Mesenchymal stem cell (in vitro differentiated cells and primary cell): ENCODE data around the gene GUCY2F.

Experiments used
- DNase-seq: peaks from one replicate; pipeline ENCODE4 v3.0.0-alpha.2; 2013
- H2AFZ ChIP-seq: one replicate; pipeline ENCODE4 v1.6.1; 2013; ENCODE audit warnings: low read depth, mild to moderate bottlenecking, control low read depth, inconsistent platforms, low read length, moderate library complexity
- H2AK5ac ChIP-seq: 2 replicates; pipeline ENCODE4 v1.6.1; 2013; ENCODE audit warnings: low read length, moderate library complexity, mild to moderate bottlenecking, inconsistent platforms; ENCODE audit not compliant: severe bottlenecking
- H2BK120ac ChIP-seq: one replicate; pipeline ENCODE4 v1.6.1; 2013; ENCODE audit warnings: low read depth, mild to moderate bottlenecking, inconsistent platforms, low read length, moderate library complexity
- H2BK12ac ChIP-seq, 2 experiments: one replicate each; pipeline ENCODE4 v1.6.1; 2013; ENCODE audit warnings: inconsistent platforms in 2 of 2, low read length in 2 of 2, mild to moderate bottlenecking in 2 of 2, moderate library complexity in 2 of 2, control low read depth in 1 of 2
- H2BK15ac ChIP-seq: one replicate; pipeline ENCODE4 v1.6.1; 2013; ENCODE audit warnings: mild to moderate bottlenecking, low read depth, inconsistent platforms; ENCODE audit not compliant: poor library complexity, severe bottlenecking
- H2BK5ac ChIP-seq: 2 replicates; pipeline ENCODE4 v1.6.1; 2013; ENCODE audit warnings: low read depth, mild to moderate bottlenecking, low read length, control low read depth, inconsistent platforms; ENCODE audit not compliant: poor library complexity, severe bottlenecking
- H3K14ac ChIP-seq, 2 experiments: one replicate each; pipeline ENCODE4 v1.6.1; 2013; ENCODE audit warnings: inconsistent platforms in 2 of 2, low read length in 2 of 2, control low read depth in 1 of 2, mild to moderate bottlenecking in 1 of 2, moderate library complexity in 1 of 2
- H3K18ac ChIP-seq, 2 experiments: one replicate each; pipeline ENCODE4 v1.6.1; 2013; ENCODE audit warnings: inconsistent platforms in 2 of 2, low read length in 2 of 2, control low read depth in 1 of 2, low read depth in 1 of 2, mild to moderate bottlenecking in 1 of 2
- H3K23ac ChIP-seq, 2 experiments: one replicate each; pipeline ENCODE4 v1.6.1; 2013; ENCODE audit warnings: inconsistent platforms in 2 of 2, low read length in 2 of 2, mild to moderate bottlenecking in 2 of 2, moderate library complexity in 2 of 2, control low read depth in 1 of 2
- H3K27ac ChIP-seq: 2 replicates; pipeline ENCODE4 v1.5.1; 2013; ENCODE audit warnings: mild to moderate bottlenecking, moderate library complexity, low read length, control low read depth, inconsistent platforms; ENCODE audit not compliant: poor library complexity, severe bottlenecking
- H3K27me3 ChIP-seq, 2 experiments: 2 replicates each; pipeline versions ENCODE4 v1.6.1 to v1.7.0; 2013; ENCODE audit warnings: low read length in 2 of 2, mild to moderate bottlenecking in 2 of 2, moderate library complexity in 2 of 2, control low read depth in 1 of 2, inconsistent platforms in 1 of 2; ENCODE audit not compliant: control insufficient read depth in 1 of 2, insufficient read depth in 1 of 2
- H3K36me3 ChIP-seq, 2 experiments: 2 replicates each; pipeline versions ENCODE4 v1.6.1 to v1.7.0; 2013; ENCODE audit warnings: low read length in 2 of 2, control low read depth in 1 of 2, inconsistent platforms in 1 of 2, low read depth in 1 of 2, mild to moderate bottlenecking in 1 of 2; ENCODE audit not compliant: insufficient read depth in 2 of 2, control insufficient read depth in 1 of 2
- H3K4ac ChIP-seq, 2 experiments: one replicate each; pipeline ENCODE4 v1.6.1; 2013; ENCODE audit warnings: inconsistent platforms in 2 of 2, low read length in 2 of 2, mild to moderate bottlenecking in 2 of 2, moderate library complexity in 2 of 2, control low read depth in 1 of 2, low read depth in 1 of 2
- H3K4me1 ChIP-seq: 2 replicates; pipeline ENCODE4 v1.6.1; 2013; ENCODE audit warnings: low read depth, low read length, control low read depth; ENCODE audit not compliant: control insufficient read depth, insufficient read depth
- H3K4me2 ChIP-seq: 2 replicates; pipeline ENCODE4 v1.6.1; 2013; ENCODE audit warnings: low read length, mild to moderate bottlenecking, inconsistent platforms; ENCODE audit not compliant: poor library complexity, severe bottlenecking
- H3K4me3 ChIP-seq, 2 experiments: 2 replicates each; pipeline versions ENCODE4 v1.5.1 to v1.7.0; 2013; ENCODE audit warnings: low read length in 2 of 2, mild to moderate bottlenecking in 2 of 2, control low read depth in 1 of 2, low read depth in 1 of 2; ENCODE audit not compliant: insufficient read depth in 1 of 2
- H3K79me1 ChIP-seq: replicated peaks from 2 replicates; pipeline ENCODE4 v1.6.1; 2013; ENCODE audit warnings: mild to moderate bottlenecking, control low read depth, low read length, inconsistent platforms; ENCODE audit not compliant: poor library complexity, severe bottlenecking
- H3K9ac ChIP-seq: 2 replicates; pipeline ENCODE4 v1.7.0; 2013; ENCODE audit warnings: mild to moderate bottlenecking, low read length, moderate library complexity
- H3K9me3 ChIP-seq: 2 replicates; pipeline ENCODE4 v1.7.0; 2013; ENCODE audit warnings: mild to moderate bottlenecking, low read length; ENCODE audit not compliant: control insufficient read depth
- H4K8ac ChIP-seq: one replicate; pipeline ENCODE4 v1.6.1; 2013; ENCODE audit warnings: inconsistent platforms, mild to moderate bottlenecking, low read length, moderate library complexity
- H4K91ac ChIP-seq: one replicate; pipeline ENCODE4 v1.6.1; 2013; ENCODE audit warnings: mild to moderate bottlenecking, low read length, inconsistent platforms
- WGBS: methylation state at CpG from one replicate; pipeline ENCODE4 v1.1.7; 2013; ENCODE audit warnings: mixed read lengths; 5-methylcytosine and 5-hydroxymethylcytosine counted together

GUCY2F gene

GRCh38 chrX:109336141-109336540 lies 145.7 kb downstream of the GUCY2F start:
- Histone ChIP-seq H3K14ac (no peak overlapping the region), H2BK120ac (no peak overlapping the region), H3K27ac (no peak overlapping the region), H2BK15ac (no peak overlapping the region), H3K9me3 (peaks cover 26% of the 10 kb centered on the region), H2BK5ac (no peak overlapping the region), H3K23ac (no peak overlapping the region), H3K9ac (no peak overlapping the region), H2AK5ac (no peak overlapping the region), H4K8ac (no peak overlapping the region), H3K36me3 (no peaks in the 10 kb centered on the region), H3K4me3 (no peak overlapping the region), H2AFZ (no peak overlapping the region), H3K4me1 (no peaks in the 10 kb centered on the region), H3K4ac (no peak overlapping the region), H2BK12ac (no peak overlapping the region), H3K18ac (no peak overlapping the region), H3K79me1 (no peaks in the 10 kb centered on the region), H4K91ac (no peak overlapping the region), H3K4me2 (no peak overlapping the region), H3K27me3 (peaks cover 0 to 15% of the 10 kb centered on the region in 2 experiments)
- DNase-seq, result no peak
- WGBS, result no CpG with 5 or more reads among the region's 1 CpG

- no peak overlapping the region for H2BK120ac ChIP-seq
- H3K4me2 ChIP-seq, result no peak overlapping the region
- H2AFZ ChIP-seq, result no peak overlapping the region
- DNase-seq, result no peak
- WGBS, result no CpG with 5 or more reads among the region's 1 CpG
- H3K27ac ChIP-seq, result no peak overlapping the region
- H4K8ac ChIP-seq, result no peak overlapping the region
- H2BK15ac ChIP-seq, result no peak overlapping the region
- no peak overlapping the region for H2BK12ac ChIP-seq
- H3K4me3 ChIP-seq, result no peak overlapping the region
- peaks cover 3% of the 10 kb centered on the region for H3K9me3 ChIP-seq
- no peak overlapping the region for H3K18ac ChIP-seq
- H3K14ac ChIP-seq, result no peak overlapping the region
- no peak overlapping the region for H3K23ac ChIP-seq
- no peak overlapping the region for H2AK5ac ChIP-seq
- H3K9ac ChIP-seq, result no peak overlapping the region
- no peak overlapping the region for H4K91ac ChIP-seq
- no peak overlapping the region for H2BK5ac ChIP-seq
- no peaks in the 10 kb centered on the region for H3K79me1 ChIP-seq
- no peak overlapping the region for H3K4ac ChIP-seq
- H3K36me3 ChIP-seq, result no peaks in the 10 kb centered on the region
- H3K4me1 ChIP-seq, result no peaks in the 10 kb centered on the region
- peaks cover 0 to 3% of the 10 kb centered on the region in 2 experiments for H3K27me3 ChIP-seq
These were observed 154.6 kb downstream of the GUCY2F start for GRCh38 chrX:109327251-109327650.
